Midbrain (tissue), 1 donor: Measurements from ENCODE around the gene THAP9.
A peak's percentile ranks its signal among the peaks of the same experiment; 100 is the strongest.
"Not testable (repeated sequence)": the region's sequence is repeated elsewhere in the genome, so short reads cannot be mapped to it uniquely, and the experiment has no call there.

Source experiments
- DNase-seq: peaks from one replicate; lab custom pipeline; 2025; lab: John Stamatoyannopoulos, UW

The THAP9 gene, protein sequence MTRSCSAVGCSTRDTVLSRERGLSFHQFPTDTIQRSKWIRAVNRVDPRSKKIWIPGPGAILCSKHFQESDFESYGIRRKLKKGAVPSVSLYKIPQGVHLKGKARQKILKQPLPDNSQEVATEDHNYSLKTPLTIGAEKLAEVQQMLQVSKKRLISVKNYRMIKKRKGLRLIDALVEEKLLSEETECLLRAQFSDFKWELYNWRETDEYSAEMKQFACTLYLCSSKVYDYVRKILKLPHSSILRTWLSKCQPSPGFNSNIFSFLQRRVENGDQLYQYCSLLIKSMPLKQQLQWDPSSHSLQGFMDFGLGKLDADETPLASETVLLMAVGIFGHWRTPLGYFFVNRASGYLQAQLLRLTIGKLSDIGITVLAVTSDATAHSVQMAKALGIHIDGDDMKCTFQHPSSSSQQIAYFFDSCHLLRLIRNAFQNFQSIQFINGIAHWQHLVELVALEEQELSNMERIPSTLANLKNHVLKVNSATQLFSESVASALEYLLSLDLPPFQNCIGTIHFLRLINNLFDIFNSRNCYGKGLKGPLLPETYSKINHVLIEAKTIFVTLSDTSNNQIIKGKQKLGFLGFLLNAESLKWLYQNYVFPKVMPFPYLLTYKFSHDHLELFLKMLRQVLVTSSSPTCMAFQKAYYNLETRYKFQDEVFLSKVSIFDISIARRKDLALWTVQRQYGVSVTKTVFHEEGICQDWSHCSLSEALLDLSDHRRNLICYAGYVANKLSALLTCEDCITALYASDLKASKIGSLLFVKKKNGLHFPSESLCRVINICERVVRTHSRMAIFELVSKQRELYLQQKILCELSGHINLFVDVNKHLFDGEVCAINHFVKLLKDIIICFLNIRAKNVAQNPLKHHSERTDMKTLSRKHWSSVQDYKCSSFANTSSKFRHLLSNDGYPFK

DNA sequence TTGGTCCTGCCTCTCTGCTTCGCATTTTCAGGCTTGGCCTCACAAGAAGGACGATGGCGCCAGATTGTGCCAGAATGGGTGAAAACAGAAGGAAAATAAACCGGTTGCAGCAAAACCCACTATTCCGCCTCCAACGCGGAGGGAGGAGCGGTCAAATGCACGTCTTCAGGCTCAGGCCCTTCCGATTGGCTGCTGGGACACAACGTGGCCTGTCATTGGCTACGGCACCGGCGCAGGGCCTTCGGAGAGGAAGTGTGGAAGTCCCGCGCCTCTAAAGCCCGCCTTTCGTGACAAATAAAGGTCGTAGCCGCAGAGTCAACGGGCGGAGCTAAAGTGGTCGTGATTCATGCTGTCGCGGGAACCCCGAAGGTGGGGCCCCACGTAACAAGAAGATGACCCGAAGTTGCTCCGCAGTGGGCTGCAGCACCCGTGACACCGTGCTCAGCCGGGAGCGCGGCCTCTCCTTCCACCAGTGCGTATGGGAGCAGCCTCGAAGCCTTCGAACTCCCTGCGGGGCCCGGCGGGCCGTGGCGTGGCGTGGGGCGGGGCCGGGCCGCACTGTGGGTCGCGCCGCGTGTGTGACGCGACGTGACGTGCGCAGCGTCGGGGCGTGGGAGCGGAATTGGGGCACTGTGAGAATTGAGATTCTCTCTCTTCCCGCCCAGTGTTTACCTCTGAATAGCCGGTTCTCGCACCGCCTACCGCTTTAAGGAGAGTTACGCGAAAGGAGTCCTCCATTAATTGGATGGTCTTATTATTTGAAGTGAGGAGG, at the start of gene THAP9:
Gene THAP9, plus strand, starts transcription at position 325 of the 772 bp plus-strand sequence. Its CDS starts 68 bp downstream, at position 393.
- peak; percentile 99 for DNase-seq

- no peak for DNase-seq
Measured at GRCh38 chr4:82851318-82851717, 49.2 kb upstream of the THAP9 start.

GRCh38 chr4:82851885-82852750, 48.4 kb upstream of the THAP9 start:
- peak; percentile 11 for DNase-seq

DNA sequence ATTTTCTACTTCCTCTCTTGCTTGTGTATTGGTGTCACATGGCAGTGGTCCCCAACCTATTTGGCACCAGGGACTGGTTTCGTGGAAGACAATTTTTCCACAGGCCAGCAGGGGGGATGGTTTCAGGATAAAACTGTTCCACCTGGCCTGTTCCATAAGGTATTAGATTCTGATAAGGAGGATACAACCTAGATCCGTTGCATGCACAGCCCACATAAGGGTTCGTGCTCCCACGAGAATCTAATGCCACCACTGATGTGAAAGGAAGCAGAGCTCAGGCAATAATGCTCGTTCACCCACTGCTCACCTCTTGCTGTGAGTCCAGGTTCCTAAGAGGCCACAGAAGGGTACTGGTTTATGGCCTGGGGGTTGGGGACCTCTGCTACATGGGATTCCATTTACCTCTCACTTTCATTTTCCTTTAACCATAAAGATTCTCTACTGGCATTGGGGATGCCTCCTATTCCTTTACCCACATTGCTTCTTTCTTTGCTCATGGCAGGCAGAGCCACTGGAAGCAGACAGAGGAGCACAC, 47.7 kb upstream of the THAP9 start:
- DNase-seq, result no peak

DNA sequence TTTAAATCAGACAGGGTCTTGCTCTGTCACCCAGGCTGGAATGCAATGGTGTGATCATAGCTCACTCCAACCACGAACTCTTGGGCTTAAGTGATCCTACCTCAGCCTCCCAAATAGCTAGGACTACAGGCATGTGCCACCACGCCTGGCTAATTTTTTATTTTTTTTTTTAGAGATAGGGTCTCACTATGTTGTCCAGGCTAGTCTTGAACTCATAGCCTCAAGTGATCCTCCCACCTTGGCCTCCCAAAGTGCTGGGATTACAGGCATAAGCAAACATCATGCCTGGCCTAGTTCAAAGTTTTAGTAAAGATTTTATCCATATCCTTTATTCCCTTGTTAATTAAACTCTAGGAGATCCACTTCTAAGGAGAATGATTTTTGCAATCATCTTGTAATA, 40.0 kb upstream of the THAP9 start:
- DNase-seq, result not testable (repeated sequence)

- no peak for DNase-seq
Measured at GRCh38 chr4:82861529-82861928, 39.0 kb upstream of the THAP9 start.

- DNase-seq, result no peak
Measured at GRCh38 chr4:82864336-82864979, 36.1 kb upstream of the THAP9 start.

DNA sequence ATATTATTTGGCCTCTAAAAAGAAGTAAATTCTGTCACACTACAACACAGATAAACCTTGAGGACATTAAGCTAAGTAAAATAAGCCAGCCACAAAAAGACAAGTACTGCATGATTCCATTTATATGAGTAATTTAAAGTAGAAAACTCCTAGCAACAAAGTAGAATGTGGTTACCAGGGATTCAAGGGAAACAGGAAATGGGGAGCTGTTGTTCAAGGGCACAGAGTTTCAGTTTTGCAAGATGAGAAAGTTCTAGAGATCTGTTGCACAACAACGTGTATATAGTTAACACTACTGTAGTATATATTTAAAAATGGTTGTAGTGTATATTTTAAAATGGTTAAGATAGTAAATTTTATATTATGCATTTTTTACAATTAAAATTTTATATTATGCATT, 34.9 kb upstream of the THAP9 start:
- DNase-seq, result no peak

- not testable (repeated sequence) for DNase-seq
Measured at GRCh38 chr4:82866033-82866432, 34.5 kb upstream of the THAP9 start.

- DNase-seq, result no peak
Measured at GRCh38 chr4:82866706-82867385, 33.7 kb upstream of the THAP9 start.

GRCh38 chr4:82868572-82868971, 32.0 kb upstream of the THAP9 start:
- no peak for DNase-seq

- no peak for DNase-seq
Measured at GRCh38 chr4:82885410-82885809, 15.1 kb upstream of the THAP9 start.

DNA sequence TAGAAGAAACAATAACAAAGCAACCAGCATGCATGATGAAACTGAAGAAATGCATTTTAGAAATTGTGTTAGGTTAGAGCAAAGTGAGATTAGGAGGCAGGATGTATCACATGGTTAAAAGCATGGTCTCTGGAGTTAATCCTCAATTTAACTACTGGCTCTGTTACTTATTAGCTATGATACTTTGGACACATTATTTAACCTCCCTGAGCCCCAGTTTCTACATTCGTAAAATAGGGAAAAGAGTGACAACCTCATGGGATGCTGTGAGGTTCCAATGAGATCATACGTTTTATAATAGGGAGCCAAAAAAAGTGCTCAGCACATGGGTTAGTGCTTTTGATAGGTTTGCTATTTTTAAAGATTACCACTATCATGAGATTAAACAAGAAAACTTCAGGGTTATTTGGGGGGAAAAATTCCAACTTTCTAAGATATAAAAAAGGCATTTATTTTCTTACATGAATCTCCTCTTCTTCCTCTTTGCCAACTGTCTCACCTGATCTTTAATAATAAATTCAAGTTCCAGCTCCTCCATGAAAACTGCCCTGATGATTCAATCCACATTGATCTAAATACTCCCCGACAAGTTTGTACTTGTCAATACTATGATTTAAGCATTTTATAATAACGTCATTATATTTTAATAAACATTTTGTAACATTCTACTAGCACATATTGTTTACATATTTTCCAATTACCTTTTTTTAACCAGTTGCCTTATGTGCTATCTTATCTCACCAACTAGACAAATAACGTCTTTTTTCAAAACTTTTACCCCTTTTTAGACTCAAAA, 14.2 kb upstream of the THAP9 start:
- DNase-seq, result no peak

- no peak for DNase-seq
Measured at GRCh38 chr4:82889287-82889686, 11.2 kb upstream of the THAP9 start.

DNA sequence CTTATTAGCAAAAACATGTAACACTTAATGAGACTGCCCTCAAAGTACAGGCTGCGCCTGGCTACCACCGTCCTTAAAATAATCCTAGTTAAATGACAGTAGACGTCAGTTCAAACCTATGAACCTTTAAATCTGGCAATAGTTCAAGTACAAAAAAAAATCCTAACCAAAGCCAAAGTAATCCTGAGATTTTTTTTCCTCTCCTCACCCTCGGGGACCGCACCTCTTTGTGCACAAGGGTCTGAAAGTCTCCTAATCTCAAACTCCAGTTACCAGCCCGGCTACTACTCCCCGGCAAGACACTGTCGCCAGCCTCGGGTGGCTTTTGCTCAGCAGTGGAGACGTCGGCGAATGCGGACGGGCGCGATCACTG, 10.0 kb upstream of the THAP9 start:
- no peak for DNase-seq

DNA sequence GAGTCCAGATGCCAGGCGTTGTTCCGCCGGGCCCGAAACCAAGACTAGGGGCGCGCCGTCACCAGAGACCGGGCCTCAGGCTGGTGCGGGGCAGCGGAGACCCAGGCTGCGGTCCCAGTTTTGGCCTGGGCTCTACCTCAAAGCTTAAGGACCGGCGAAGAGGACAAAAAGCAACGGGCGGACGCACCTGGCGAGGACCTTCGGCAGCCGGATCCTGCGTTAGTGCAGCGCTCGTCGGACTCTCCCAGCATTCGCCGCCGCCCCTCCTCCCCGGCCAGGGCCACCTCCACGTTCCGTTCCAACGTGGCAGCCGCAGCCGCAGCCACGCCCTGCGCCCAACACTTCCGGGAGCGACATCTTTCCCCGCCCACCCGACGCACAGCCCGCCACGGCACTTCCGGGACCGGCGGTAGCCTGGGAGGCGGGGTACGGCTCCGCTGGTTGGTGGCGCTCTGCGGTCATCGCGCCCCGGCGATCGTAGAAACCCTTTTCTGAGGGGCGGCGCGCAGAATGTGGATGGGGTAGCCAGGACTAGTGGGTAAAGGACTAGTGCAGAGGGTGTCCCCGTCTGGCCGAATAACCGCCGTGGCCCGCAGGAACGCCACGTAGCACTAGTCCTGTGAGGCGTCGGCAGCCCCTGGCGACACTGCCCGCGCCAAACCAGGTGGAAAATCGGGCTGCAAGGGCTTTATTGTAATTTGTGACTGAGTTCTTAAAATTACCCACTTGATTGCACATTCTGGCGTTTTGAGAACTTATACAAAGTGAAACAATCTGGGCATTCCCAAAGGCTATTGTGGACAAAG, 9.4 kb upstream of the THAP9 start, which contains the start of gene SEC31A:
Gene SEC31A, minus strand, starts transcription at position 253 of the 806 bp plus-strand sequence. CDS start 9,217 bp downstream, outside the sequence.
- DNase-seq, result peak; percentile 97

DNA sequence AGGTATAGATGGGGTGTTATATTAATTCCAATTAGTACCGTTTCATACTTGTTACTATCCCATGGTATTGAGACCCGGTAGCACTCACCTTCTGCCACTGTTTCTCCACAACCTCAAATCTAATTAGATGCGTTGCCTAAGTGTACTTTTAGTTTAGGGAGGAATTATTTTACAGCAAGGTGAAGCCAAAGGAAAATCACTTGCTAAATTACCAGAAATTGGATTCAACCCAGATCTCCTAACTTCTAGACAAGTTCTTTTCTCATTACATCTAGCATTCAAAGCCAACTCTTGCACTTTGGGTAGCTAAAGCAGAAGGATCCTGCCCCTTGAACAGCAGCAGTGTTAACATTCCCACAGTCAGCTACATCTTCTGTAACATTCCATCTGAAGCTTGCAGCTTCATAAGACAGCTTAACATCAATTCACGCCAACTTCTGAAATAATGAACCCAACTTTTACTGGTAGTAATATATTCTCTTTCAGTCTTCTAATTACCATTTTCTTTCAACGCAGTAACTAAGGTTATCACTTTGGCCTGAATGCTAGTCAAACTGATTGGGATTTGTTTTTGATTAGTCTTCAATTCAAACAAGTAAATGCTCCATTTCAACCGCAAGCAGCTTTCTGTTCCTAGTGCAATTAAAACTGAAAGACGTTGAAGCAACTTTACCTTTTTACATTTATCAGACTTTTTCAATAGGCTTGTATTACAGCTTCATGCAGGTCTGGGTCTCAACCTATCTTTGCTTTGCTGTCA, 8.6 kb upstream of the THAP9 start:
- DNase-seq, result no peak
